Measurements from ENCODE around the gene BMF.

DNA sequence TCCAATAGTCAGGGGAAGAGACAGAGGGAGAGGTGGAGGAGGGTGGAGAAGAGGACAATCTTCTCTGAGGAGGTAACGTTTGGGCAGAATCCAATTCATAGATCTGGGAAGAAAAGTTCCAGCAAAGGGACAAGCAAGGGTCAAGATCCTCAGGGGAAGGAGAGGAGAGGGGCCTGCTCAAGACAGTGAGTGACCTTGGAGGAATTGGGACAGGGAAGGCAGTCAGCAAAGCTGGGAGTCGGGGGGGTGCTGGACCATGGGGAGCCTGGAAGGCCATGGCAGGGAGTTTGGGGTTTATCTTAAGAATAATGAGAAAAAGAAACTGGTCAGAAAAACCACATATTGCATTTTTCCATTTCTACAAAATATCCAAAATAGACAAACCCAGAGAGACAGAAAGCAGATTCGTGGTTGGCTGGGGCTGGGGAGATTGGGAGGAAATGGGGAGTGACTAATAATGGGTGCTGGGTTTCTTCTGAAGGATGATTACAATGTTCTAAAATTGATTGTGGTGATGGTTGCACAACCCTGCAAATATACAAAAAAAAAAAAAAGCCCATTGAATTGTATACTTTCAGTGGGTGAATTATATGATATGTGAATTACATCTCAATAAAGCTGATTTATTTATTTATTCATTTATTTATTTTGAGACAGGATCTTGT is 50.1 kb downstream of the BMF start:
- TF ChIP-seq, protein P1, sequence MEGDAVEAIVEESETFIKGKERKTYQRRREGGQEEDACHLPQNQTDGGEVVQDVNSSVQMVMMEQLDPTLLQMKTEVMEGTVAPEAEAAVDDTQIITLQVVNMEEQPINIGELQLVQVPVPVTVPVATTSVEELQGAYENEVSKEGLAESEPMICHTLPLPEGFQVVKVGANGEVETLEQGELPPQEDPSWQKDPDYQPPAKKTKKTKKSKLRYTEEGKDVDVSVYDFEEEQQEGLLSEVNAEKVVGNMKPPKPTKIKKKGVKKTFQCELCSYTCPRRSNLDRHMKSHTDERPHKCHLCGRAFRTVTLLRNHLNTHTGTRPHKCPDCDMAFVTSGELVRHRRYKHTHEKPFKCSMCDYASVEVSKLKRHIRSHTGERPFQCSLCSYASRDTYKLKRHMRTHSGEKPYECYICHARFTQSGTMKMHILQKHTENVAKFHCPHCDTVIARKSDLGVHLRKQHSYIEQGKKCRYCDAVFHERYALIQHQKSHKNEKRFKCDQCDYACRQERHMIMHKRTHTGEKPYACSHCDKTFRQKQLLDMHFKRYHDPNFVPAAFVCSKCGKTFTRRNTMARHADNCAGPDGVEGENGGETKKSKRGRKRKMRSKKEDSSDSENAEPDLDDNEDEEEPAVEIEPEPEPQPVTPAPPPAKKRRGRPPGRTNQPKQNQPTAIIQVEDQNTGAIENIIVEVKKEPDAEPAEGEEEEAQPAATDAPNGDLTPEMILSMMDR (IDR thresholded peaks at IDR 0.05; ENCODE audit: low read depth, low read length, poor library complexity, severe bottlenecking): no peak
- no peak for TF ChIP-seq EZH2phosphoT487 (IDR thresholded peaks at IDR 0.05; ENCODE audit: borderline replicate concordance, low read length)

All from DOHH2 (cell line).